ENCODE data around the gene SLC7A9. TPM values are rescaled to one million over a fixed set of nuclear protein-coding genes. Genes with fewer than 3 reads are reported as not detected.
"Not testable (repeated sequence)": the region's sequence is repeated elsewhere in the genome, so short reads cannot be mapped to it uniquely, and the experiment has no call there.

The SLC7A9 gene
- total RNA-seq, 1 donor from 2014 or later, result not detected

DNA sequence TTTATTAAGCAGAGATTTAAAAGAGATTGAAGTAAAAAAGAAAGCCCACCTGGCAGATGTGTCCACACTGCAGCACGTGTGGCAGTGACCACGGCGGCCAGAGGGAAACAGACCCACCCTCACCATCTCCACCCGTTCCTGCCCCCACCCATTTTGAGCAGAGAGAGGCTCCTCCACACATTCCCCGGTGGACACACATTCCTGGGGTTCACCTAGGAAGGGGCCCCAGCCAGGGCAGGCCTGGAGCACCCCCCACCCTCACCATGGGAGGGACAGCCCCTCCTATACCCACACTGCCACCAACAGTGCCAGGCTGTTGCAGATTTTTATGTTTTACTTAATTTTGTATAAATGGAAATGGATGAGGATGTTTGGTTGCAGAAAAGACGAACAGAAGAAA is 54.9 kb downstream of the SLC7A9 start:
- DNase-seq (no peak), ATAC-seq (ENCODE audit: poor library complexity) (no peak)
- intact Hi-C loops (cut with DNase I), result no loop called here

- no peak for ATAC-seq (ENCODE audit: poor library complexity)
- no peak for DNase-seq
- intact Hi-C loops (cut with DNase I), result no loop called here
These were observed 55.6 kb downstream of the SLC7A9 start for GRCh38 chr19:32813862-32814425.

DNA sequence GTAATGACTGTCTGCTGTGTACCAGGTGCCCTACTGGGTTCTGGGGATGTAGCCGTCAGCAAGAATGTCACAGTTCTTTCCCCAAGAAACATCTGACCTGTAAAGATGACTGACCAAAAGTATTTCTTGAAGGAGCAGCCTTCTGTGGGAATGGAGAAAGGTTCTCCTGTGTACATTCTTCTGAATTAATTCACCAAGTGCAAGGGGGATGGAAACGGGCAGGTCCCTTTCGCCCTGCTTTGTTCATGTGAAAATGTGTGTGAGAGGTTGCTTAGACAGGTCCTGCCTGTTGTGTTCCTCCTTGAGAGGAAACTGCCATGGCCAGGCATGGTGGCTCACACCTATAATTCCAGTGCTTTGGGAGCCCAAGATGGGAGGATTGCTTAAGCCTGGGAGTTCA is 57.0 kb downstream of the SLC7A9 start:
- ATAC-seq (ENCODE audit: poor library complexity), result no peak
- intact Hi-C loops (cut with DNase I), result no loop called here

GRCh38 chr19:32812036-32812435 is 57.5 kb downstream of the SLC7A9 start:
- ATAC-seq (ENCODE audit: poor library complexity) (no peak), DNase-seq (no peak)
- intact Hi-C loops (cut with DNase I), result no loop called here

More for the DNA sequence above, 57.0 kb downstream of the SLC7A9 start:
- DNase-seq, result no peak

DNA sequence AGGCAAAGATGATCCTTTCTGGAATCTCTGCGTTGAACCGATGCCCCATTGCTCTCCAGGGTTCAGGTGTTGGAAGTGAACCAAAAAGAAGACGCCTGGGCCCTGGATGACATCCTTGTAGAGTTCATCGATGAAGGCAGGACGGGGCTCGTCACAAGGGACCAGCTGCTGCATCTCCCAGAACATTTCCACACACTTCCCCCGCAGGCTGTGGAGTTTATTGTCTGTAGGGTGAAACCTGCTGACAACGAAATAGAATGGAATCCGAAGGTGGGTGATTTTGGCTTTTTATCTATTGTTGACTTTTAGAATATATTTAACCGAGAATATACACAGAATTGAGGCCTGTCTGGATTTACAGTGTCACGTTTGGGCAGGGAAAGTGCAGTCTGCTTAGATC is 58.4 kb downstream of the SLC7A9 start:
- intact Hi-C loops (cut with DNase I), result no loop called here
- ATAC-seq (ENCODE audit: poor library complexity), result no peak
- no peak for DNase-seq

- no peak for ATAC-seq (ENCODE audit: poor library complexity)
- intact Hi-C loops (cut with DNase I), result no loop called here
- no peak for DNase-seq
These were observed 59.1 kb downstream of the SLC7A9 start for GRCh38 chr19:32810452-32810851.

DNA sequence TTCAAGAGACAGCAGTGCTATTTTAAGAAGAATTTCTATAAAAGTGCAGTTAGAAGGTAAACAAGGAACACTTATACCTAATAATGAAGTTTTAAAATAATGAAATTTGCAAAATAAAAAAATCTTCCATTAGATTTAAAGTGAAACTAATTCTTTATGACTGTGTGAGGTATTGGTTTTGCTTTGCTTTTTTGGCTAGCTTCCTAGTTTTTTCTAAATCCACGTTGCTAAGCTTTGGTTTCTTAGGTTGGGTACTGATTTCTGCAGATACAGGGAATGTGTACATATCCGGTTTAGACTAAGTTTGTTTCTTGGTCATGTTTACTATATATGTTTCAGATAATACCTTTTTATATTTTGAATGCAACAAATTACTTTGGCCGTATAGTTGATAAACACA is 59.8 kb downstream of the SLC7A9 start:
- intact Hi-C loops (cut with DNase I), result no loop called here
- ATAC-seq (ENCODE audit: poor library complexity), result no peak
- no peak for DNase-seq

GRCh38 chr19:32809254-32809653 is 60.3 kb downstream of the SLC7A9 start:
- DNase-seq (no peak), ATAC-seq (ENCODE audit: poor library complexity) (peak; percentile 25)

DNA sequence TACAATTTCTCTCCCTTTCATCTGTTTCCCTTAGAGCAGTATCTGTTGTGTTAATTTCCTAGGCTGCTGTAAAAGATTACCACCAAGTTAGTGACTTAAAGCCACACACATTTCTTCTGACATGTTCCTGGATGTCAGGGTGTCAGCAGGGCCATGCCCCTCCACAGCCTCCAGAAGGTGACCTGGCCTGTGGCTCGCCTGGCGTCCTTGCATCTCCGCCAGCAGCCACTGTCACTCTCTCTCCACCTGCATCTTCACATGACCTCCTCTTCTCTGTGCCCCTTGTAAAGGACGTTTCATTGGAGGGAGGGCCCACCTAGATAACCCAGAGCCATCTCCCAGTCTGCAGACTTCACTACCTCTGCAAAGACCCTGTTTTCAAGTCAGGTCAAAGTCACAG is 61.3 kb downstream of the SLC7A9 start:
- intact Hi-C loops (cut with DNase I), result no loop called here
- ATAC-seq (ENCODE audit: poor library complexity) (no peak), DNase-seq (no peak)

More at GRCh38 chr19:32809254-32809653, 60.3 kb downstream of the SLC7A9 start:
- intact Hi-C loops (cut with DNase I), result no loop called here

- ATAC-seq (ENCODE audit: poor library complexity) (no peak), DNase-seq (no peak)
- intact Hi-C loops (cut with DNase I), result no loop called here
These were observed 66.7 kb downstream of the SLC7A9 start for GRCh38 chr19:32802840-32803239.

DNA sequence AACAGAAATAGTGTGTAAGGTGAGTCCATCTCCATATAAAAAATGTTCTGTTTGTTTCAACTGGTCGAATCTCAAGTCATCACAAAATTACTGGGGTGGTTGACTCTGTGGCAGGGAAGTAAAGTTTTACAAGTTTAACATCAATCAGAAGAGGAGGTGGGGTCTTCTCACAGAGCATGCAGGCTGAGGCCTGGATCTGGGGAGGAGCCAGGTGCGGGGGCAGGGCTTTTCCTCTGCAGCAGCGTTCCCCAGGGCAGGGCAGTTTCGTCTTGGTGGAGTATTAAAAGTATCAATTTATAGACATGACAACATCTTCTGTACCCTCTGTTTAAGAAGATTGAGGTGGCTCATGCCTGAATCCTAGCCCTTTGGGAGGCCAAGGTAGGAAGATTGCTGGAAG is 68.8 kb downstream of the SLC7A9 start:
- no peak for ATAC-seq (ENCODE audit: poor library complexity)
- intact Hi-C loops (cut with DNase I), result no loop called here
- DNase-seq, result no peak

DNA sequence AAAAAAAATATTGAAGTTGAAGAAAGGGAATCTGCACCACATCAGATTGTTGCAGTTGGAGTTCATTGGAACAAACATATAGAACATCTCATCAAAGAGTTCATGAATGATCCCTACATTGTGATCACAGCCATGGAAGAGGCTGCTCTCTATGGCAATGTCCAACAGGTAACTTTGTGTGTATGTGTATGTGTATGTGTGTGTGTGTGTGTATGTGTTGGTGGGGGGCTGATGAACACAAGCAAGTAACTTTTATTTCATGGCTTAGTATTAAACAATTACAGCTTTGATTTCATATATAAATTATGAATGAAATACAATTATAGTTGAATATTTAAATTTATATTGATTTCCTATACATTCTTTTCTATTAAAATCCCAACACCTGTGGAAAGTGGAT is 69.4 kb downstream of the SLC7A9 start:
- intact Hi-C loops (cut with DNase I), result no loop called here
- no peak for ATAC-seq (ENCODE audit: poor library complexity)
- DNase-seq, result no peak

GRCh38 chr19:32798201-32798600 is 71.4 kb downstream of the SLC7A9 start:
- DNase-seq, result no peak
- no peak for ATAC-seq (ENCODE audit: poor library complexity)
- intact Hi-C loops (cut with DNase I), result no loop called here

GRCh38 chr19:32789429-32789828 is 80.1 kb downstream of the SLC7A9 start:
- ATAC-seq (ENCODE audit: poor library complexity) (no peak), DNase-seq (no peak)
- intact Hi-C loops (cut with DNase I), result no loop called here

GRCh38 chr19:32787895-32788294 is 81.7 kb downstream of the SLC7A9 start:
- ATAC-seq (ENCODE audit: poor library complexity); DNase-seq; intact Hi-C loops (cut with DNase I): not testable (repeated sequence)

DNA sequence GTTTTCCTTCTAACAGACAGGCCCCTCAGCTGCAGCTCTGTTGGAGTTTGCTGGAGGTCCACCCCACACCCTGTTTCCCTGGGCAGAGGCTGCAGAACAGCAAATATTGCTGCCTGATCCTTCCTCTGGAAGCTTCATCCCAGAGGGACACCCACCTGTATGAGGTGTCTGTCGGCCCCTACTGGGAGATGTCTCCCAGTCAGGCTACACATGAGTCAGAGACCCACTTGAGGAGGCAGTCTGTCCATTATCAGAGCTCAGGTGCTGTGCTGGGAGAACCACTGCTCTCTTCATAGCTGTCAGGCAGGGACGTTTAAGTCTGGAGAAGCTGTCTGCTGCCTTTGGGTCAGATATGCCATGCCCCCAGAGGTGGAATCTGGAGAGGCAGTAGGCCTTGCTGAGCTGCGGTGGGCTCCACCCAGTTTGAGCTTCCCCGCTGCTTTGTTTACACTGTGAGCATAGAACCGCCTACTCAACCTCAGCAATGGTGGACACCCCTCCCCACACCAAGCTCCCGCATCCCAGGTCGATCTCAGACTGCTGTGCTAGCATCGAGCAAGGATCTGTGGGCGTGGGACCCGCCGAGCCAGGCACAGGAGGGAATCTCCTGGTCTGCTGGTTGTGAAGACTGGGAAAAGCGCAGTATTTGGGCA is 82.3 kb downstream of the SLC7A9 start:
- DNase-seq; ATAC-seq (ENCODE audit: poor library complexity); intact Hi-C loops (cut with DNase I): not testable (repeated sequence)

DNA sequence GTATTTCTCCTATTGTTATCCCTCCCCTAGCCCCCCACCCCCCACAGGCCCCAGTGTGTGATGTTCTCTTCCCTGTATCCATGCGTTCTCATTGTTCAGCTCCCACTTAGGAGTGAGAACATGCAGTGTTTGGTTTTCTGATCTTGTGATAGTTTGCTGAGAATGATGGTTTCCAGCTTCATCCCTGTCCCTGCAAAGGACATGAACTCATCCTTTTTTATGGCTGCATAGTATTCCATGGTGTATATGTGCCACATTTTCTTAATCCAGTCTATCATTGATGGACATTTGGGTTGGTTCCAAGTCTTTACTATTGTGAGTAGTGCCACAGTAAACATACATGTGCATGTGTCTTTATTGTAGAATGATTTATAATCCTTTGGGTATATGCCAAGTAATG is 87.5 kb downstream of the SLC7A9 start:
- ATAC-seq (ENCODE audit: poor library complexity); DNase-seq; intact Hi-C loops (cut with DNase I): not testable (repeated sequence)

DNA sequence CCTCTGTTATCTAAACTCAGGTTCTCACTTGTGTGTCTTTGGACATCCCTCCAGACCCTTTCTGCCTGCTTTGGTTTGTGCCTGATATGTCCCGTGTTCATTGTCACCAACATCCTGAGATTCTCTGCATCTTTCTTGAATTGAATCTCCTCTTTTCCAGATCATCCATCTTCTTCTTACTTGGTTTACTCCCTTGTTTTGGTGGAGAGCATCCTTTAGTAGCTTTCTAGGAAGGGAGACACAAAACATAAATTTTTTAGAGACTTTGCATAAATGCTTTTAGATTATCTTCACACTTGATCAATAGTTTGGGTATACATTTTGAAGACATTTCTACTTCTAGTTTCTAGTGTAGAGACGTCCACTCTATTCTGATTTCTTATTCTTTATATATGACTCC is 88.3 kb downstream of the SLC7A9 start:
- intact Hi-C loops (cut with DNase I), result no loop called here
- ATAC-seq (ENCODE audit: poor library complexity) (no peak), DNase-seq (no peak)

Measured in Right ventricle myocardium superior (tissue), 1 donor.